ENCODE measurements around the gene PDLIM4.
A peak's percentile ranks its signal among the peaks of the same experiment; 100 is the strongest.

PDLIM4 gene

GRCh38 chr5:132253452-132254320, 3.8 kb upstream of the PDLIM4 start:
- no peak for DNase-seq (ENCODE audit: low read depth in 2 of 2)

GRCh38 chr5:132254321-132254977, 3.0 kb upstream of the PDLIM4 start:
- DNase-seq (ENCODE audit: low read depth in 2 of 2): no peak

GRCh38 chr5:132256086-132256782, 1.3 kb upstream of the PDLIM4 start:
- no peak for DNase-seq (ENCODE audit: low read depth in 2 of 2)

DNA sequence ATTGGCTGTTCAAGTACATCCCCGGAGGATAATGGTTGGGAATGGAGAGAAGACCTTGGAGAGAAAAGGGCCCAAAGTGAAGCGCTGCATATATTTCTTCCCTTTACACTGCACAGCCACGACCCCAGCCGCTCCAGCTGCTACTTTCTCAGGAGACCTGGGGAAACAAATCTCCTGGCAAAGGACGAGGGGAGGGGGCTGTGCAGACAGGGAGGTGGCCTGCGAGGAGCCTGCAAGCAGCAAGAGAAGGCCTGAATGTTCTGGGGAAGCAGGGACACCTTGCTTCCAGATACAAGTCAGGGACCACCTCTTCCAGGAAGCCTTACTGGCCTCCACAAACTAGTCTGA, 739 bp upstream of the PDLIM4 start:
- DNase-seq (ENCODE audit: low read depth in 2 of 2): no peak

DNA sequence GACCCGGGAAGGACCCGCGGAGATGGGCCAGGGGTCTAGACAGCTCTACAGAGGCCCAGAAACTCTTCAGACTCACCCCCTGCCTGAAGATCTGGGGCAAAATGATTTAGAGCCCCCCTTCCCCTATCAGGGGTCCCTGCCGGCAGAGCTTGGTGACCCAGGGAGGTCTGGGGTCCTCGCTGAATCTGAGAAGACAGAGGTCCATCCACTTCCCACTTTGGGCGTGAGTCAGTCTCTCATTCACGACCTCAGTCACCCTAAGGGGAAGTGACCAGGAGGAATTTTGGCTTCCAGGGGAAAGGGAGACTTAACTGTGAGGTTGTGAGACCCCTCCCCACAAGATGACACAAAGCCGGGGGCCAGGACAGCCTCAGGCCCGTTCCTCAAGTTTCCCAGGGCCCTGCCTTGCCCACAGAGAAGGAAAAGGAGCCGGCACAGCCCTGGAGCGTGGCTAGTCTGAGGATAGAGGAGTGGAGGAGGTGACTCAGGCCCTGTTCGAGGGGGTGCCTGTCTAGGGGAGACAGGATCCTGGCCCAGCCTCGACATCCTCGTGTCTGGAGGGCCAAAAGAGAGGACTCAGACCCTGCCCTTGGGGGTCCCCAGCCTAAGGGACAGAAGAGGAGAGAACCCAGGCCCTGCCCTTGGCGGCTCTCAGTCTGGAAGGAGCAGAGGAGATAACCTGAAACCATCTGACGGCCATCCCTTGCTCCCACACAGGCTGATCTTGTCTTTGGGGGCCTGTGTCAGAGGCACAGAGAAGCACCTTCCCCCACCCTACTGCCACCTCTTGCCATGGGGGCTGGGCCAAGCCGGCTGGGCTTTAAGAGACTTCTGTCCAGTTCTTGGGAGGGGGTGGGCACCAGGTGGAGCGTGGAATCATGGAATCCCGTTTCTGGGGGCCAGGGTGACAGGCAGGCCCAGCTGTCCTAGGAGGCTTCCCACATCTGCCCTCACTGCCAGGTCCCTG, 889 bp downstream of the PDLIM4 start:
- no peak for DNase-seq (ENCODE audit: low read depth in 2 of 2)

- no peak for DNase-seq (ENCODE audit: low read depth in 2 of 2)
Measured at GRCh38 chr5:132259069-132259851, 1.8 kb downstream of the PDLIM4 start.

- no peak for DNase-seq (ENCODE audit: low read depth in 2 of 2)
Measured at GRCh38 chr5:132260051-132260450, 2.6 kb downstream of the PDLIM4 start.

GRCh38 chr5:132260714-132261551, 3.4 kb downstream of the PDLIM4 start:
- DNase-seq (ENCODE audit: low read depth in 2 of 2): peak; percentile 40 to 46

DNA sequence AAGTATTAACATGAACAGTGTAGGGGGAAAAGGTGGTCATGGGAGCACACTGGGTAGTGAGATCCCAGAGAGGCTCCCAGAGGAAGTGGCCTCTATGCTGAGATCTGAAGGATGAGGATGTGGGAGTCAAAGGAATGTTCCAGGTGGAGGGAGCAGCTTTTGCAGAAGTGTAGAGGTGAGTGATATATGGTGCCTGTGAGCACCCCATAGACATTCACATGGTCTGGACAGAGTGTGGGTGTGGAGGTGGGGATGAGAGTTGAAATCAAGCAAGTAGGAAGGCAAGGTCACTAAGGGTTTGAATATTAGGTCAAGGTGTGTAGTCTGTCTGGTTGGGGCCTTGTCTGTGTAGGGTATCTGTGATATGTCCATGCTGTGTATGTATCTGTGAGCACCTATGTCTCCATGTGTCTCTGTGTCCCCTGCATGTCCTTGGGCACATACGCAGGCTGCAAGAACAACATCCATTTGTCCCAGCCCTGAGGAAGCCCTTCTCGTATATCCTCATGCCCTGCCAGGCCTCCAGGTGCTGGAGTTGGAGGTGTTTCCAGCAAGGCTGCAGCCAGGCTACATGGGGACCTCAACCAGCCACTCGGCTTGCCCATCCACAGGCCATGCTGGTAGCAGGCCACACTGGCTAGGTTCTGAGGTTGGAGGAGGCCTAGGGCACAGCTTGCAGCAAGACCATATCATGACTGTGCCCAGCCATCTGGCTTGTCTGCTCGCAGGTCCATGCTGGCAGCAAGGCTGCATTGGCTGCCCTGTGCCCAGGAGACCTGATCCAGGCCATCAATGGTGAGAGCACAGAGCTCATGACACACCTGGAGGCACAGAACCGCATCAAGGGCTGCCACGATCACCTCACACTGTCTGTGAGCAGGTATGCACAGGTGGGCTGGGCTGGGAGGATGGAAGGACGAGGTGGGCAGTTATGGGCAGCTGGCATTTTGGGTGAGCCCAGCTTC, 4.7 kb downstream of the PDLIM4 start:
- DNase-seq (ENCODE audit: low read depth in 2 of 2): no peak

DNA sequence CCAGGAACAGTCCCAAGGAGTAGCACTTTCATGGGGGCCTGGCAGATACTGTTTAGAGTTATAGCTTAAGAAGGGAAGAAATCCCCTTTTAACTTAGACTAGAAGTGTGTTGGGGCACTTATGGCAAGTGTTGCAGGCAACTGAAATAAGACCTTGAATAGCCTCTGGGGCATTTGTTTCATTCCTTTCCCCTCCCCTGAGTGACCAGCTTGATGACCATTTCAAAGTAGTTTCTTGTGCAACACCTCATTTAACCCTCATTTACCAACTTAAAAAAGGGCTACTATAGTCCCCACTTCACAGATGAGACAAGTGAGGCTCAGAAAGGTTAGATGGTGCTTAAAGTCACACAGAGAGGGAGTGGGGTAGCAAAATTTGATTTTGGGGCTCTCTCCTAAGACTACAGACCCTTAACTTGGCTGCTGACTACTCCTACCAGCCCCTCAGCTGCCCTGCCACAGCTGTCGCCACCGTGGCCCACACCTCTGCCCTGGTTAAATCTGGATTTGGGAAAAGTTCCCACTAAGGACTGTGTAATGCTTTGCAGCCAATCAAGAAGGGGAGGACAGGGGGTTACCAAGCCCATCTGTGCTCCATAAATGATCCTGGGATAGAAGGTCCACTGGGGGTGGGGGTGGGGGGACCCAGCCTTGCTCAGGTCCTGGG, 5.5 kb downstream of the PDLIM4 start:
- DNase-seq (ENCODE audit: low read depth in 2 of 2): no peak

DNA sequence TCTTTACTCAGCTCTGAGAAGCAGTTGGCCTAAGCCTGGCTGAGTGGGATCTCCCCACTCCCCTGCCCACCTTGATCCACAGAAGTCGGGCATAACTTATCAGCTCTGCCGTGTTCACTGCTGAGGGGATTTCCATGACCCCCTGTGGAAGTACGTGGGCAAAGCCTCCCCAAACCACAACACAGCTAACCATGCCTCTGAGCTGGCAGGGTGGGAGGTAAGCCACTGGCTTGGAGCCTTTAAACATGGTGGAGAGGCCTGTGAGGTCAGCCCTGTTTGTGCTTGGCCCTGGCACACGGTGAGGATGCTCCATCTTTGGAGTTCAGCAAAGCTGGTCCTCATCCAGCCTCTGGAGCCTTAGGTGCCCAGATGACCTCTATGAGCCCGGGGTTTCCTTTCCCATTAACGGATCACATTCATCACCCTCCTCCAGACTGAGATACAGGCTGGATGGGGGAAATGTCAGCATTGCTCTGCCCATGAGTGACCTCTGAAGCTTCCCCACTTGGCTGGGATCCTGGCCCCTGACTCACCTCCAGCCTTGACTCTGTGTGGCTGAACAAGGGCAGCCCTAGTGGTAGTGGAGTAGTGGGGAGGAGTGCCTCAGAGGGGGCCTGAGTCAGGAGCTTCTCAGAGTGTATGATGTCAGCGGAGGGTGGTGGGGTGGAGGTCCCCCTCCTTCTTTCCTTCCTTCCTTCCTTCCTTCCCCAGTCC, 6.2 kb downstream of the PDLIM4 start:
- DNase-seq (ENCODE audit: low read depth in 2 of 2): peak in 1 of 2 donors; percentile 49

DNA sequence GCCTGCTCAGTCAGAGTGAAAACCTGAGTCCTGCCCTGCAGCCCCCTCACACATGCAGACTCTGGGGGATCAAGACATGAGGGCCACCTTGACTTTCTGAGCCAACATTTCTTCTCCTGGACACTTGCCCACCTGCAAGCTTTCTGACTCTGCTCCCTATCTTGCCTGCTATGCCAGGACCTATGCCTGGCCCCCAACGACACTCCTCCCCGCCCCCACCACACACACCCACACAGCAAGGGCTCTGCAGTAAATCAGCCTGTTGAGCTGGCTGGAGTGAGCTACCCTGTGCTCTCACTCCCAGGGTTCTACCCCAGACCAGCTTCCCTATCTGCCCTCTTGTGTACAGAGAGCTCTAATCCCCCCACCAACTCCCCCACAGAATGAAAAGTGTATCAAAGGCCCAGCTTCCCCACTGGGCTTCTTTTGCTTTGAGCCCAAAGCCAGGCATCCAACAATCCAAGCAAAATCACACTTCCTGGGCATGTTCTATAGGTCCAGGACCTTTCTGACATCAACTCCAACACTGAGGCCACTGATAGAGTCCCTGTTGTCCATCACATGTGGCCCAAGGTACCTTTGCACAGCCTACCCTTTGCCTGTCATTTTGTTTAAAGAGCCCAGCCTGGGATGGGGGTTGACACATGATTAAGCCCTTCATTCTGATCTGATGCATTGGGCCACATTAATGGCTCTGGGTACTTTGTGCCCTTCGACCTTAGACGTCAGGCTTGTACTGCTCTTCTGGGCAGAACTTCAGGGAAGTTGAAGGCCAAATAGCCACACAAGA, 7.2 kb downstream of the PDLIM4 start:
- DNase-seq (ENCODE audit: low read depth in 2 of 2): no peak

DNA sequence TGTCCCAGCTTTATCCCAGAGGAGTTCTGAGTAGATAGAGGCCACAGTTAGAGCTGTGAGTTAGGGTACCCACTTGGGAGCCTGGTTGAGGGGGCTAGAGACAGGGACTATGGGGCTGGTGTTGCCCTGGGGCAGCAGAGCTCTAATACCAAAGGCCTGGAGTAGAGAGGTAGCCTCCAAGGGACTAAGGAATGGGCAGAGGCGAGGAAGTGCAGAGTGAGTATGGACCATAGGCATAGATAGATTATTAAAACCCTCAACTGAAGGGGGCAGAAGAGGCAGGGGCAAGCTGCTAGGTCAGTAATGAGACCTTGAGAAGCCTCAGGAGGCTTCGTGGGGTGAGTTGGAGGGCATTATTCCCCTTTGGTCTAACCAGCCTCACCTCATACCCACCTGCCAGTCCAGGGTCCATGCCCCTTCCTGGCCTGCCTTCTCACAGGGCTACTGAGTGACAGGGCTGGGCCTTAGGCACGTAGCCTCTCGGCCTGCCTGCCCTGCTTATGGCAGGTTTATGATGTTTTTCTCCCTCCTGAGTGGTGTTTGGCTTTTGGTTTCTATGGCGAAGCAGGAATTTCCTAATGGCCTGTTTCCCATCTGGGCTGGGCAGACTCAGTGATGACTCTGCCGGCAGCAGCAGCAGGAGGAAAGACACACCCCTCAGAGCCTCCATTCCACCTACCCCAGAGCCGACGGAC, 8.0 kb downstream of the PDLIM4 start:
- no peak for DNase-seq (ENCODE audit: low read depth in 2 of 2)

- no peak for DNase-seq (ENCODE audit: low read depth in 2 of 2)
Measured at GRCh38 chr5:132266031-132266835, 8.7 kb downstream of the PDLIM4 start.

DNA sequence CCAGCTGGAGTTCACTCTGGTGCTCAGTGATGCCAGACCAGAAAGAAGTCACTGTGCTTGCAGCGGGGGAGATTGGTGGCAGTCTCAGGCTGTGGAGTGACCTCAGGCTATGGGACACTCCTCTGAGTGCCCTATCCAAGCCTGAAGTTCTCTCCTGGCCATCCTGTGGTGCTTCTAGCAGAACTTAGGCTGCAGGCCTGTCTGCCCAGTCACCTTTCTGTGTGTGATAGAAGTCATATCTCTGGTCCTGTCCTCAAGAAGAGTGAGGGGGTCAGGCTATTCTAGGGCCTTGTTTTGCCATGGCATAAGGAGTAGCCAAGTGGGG, 9.3 kb downstream of the PDLIM4 start:
- no peak for DNase-seq (ENCODE audit: low read depth in 2 of 2)
